Measurements from ENCODE around the gene ZBTB24. TPM values are rescaled to one million over a fixed set of nuclear protein-coding genes. Genes with fewer than 3 reads are reported as not detected.

ZBTB24 gene
- total RNA-seq, 1 donor from 2014 or later = 16.3 TPM

GRCh38 chr6:109453594-109454495, 29.2 kb downstream of the ZBTB24 start:
- no peak for FAIRE-seq
- peak in 1 of 2 donors; percentile 47 for DNase-seq (ENCODE audit: low spot score in 2 of 2)

DNA sequence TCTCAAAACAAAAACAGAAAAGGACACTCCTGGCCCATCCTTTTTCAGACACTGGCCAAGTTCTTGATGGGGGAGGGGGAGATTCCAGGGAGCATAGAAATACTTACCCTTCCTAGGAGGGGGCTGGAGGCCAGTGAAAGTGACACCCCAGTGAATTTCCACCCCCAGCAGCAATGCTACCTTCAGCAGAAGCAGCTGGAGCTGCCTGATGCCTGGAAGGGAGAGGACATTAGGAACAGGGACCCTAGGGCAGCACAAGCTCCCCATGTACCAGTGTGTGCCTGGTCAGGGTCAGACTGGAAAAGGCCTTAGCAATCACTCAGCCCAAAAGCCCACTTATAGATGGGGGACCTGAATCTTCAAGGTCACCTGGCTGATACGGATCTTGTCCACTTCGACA, 29.9 kb downstream of the ZBTB24 start:
- DNase-seq (ENCODE audit: low spot score in 2 of 2) = no peak
- FAIRE-seq = no peak

DNA sequence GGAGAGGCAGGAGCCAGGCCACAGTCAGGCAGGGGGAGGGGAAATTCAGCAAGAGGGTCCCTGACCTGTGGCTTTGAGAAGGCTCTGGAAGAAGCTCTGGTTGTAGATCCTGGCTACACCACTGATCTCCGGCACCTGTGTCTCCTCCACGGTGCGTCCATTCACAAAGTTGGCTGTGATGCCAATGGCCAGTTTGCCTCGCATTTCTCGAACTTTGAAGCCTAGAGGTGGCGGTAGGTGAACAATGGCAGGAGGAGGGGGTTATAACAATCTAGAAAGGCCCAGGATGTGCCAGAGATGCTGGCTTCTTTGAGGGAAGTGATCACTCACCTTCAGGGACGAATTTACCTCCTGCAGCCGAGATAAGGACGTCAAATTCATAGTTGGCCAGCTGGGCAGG, 30.8 kb downstream of the ZBTB24 start:
- FAIRE-seq = no peak

GRCh38 chr6:109451376-109451775, 31.6 kb downstream of the ZBTB24 start:
- FAIRE-seq = no peak

More for the DNA sequence above, 30.8 kb downstream of the ZBTB24 start:
- no peak for DNase-seq (ENCODE audit: low spot score in 2 of 2)

GRCh38 chr6:109450801-109451200, 32.2 kb downstream of the ZBTB24 start:
- FAIRE-seq (no peak), DNase-seq (ENCODE audit: low spot score in 2 of 2) (no peak)

More at GRCh38 chr6:109451376-109451775, 31.6 kb downstream of the ZBTB24 start:
- no peak for DNase-seq (ENCODE audit: low spot score in 2 of 2)

DNA sequence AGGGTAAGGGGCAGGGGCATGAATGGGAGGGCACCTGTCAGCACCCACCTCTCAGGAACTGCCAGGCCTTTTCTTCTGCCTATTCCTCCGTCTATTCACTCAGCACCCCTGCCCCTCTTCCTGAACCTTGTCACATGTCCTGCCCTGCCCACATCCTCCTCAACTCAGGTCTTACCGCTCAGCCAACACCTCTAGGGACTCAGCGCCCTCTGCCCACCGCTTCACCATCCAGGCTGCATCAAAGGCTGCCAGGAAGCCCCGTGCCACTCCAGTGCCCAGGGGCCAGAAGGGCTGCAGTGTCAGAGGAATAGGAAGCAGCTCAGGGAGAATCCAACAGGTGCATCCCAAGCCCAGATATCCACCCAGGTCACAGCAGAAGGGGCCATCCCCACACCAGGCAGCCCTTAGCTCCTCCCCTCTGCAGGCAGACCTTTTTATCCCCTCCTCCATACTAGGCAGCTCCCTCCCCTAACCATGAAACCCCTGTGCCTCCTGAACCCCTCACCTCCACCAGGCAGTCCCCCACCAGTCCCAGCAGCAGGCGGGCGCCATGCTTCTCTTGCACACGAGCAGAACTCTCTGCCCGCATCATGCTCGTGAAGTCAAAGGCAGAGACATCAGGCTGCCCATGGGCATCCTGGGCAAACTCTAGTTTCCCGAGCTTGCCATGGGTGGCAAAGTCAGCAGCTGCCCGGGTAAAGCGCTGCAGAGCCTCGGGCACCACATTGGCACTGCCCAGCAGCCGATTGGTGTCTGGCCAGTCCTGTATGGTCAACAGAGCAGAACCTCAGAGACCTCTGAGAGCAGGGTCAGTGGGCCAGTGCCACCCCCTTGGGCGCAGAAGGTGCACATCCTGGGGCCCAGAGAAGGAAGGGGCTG, 33.0 kb downstream of the ZBTB24 start:
- FAIRE-seq (no peak), DNase-seq (ENCODE audit: low spot score in 2 of 2) (no peak)

DNA sequence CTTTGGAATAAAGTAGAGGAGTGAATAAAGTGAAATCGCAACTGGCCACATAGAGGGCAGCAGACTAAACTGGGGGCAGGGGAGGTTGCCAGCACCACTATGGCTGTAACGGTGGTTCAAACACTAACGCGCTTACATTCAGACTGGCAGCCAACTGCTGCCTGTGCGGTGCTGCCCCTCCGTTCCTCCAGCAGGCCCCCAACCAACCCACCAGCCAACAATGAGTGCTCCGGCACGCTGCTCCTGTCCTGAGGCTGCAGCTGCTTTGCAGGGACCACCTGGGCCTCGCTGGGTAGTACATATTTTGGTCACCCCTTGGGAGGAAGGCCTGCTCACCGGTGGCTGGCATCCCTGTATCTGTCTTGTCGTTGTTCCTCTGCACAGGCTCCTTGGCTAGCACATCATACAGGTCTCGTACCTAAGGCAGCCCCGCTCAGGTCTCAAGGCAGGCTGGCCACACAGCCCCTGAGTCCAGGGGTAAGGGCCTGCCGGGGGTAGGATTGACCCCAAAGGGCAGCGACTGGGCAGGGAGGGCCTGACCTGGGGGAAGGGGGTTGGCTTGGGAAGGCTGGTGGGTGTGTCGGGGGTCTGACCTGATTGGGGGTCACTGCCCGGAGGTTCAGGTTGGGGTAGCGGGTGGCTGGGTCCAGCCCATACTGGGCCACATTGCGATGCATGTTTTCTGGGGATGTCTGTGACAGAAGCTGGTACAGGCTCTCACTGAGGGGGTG, 33.8 kb downstream of the ZBTB24 start:
- DNase-seq (ENCODE audit: low spot score in 2 of 2) (no peak), FAIRE-seq (no peak)

- no peak for FAIRE-seq
Observed at GRCh38 chr6:109448615-109449014, 34.4 kb downstream of the ZBTB24 start.

GRCh38 chr6:109447878-109448555, 35.0 kb downstream of the ZBTB24 start:
- DNase-seq (ENCODE audit: low spot score in 2 of 2) = no peak
- no peak for FAIRE-seq

More at GRCh38 chr6:109448615-109449014, 34.4 kb downstream of the ZBTB24 start:
- no peak for DNase-seq (ENCODE audit: low spot score in 2 of 2)

- DNase-seq (ENCODE audit: low spot score in 2 of 2) (no peak), FAIRE-seq (no peak)
Observed at GRCh38 chr6:109447087-109447486, 35.9 kb downstream of the ZBTB24 start.

DNA sequence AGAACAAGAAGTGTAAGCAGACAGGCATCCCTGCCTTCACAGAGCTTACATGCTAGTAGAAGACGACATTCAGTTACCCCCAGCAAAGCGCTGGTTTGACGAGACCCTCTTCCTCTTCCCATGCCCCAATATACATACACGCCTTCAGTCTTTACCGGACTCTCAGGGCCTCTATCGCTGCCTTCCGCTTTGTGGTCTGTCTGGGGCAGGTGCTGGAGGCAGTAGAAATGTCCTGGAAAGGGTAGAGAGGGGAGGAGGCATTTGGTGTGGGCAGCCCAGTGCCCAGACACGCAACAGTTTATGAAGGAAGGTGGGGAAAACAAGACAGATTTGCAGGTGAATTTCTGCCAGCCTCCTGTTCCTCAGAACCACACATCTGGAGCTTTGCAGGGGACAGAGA, 36.5 kb downstream of the ZBTB24 start:
- DNase-seq (ENCODE audit: low spot score in 2 of 2) = no peak
- FAIRE-seq = no peak

GRCh38 chr6:109446072-109446471, 36.9 kb downstream of the ZBTB24 start:
- FAIRE-seq (no peak), DNase-seq (ENCODE audit: low spot score in 2 of 2) (no peak)

- FAIRE-seq = no peak
Observed at GRCh38 chr6:109445382-109445781, 37.6 kb downstream of the ZBTB24 start.

DNA sequence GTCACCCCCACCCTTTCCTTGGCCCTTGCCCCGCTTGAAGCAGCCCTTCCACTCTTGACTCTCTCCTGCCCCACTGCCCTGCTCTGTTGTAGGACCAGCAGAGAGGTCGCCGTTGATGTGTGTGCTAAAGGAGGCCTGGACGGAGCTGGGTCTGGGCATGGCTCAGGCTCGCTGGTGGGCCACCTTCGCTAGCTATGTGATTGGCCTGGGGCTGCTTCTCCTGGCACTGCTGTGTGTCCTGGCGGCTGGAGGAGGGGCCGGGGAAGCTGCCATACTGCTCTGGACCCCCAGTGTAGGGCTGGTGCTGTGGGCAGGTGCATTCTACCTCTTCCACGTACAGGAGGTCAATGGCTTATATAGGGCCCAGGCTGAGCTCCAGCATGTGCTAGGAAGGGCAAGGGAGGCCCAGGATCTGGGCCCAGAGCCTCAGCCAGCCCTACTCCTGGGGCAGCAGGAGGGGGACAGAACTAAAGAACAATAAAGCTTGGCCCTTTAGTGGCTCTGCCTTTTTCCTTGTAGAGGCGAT, 39.5 kb downstream of the ZBTB24 start:
- FAIRE-seq (no peak), DNase-seq (ENCODE audit: low spot score in 2 of 2) (no peak)

More at GRCh38 chr6:109445382-109445781, 37.6 kb downstream of the ZBTB24 start:
- no peak for DNase-seq (ENCODE audit: low spot score in 2 of 2)

- DNase-seq (ENCODE audit: low spot score in 2 of 2) (no peak), FAIRE-seq (no peak)
Observed at GRCh38 chr6:109442393-109442924, 40.6 kb downstream of the ZBTB24 start.

- DNase-seq (ENCODE audit: low spot score in 2 of 2) (no peak), FAIRE-seq (no peak)
Observed at GRCh38 chr6:109441069-109441816, 41.8 kb downstream of the ZBTB24 start.

GRCh38 chr6:109440331-109441068, 42.5 kb downstream of the ZBTB24 start, which contains the start of the genes PPIL6 and SMPD2:
Gene PPIL6, minus strand, starts transcription at chr6:109440628. Its CDS starts 38 bp downstream, at chr6:109440590.
Gene SMPD2, plus strand, starts transcription at chr6:109440724. Its CDS starts 398 bp downstream, at chr6:109441122.
- no peak for FAIRE-seq
- DNase-seq (ENCODE audit: low spot score in 2 of 2) = peak; percentile 93 to 96

DNA sequence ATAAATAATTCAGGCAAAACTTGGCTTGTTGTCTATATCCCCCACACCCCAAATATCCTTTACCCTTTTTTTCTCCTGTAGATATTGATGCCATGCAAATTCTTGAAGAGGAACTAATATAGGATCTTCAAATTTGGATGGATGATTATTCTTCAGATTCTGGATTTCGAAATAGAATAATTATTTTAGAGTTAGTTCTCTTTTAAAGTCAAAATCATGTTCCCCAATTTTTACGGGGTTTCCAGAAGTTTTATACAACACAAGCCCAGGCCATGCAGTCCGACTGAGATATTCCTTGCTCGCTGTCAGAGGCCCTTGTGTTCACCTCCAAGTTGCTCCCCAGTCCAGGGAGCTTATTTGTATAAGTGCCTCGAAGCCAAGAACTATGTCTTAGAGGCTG, 47.0 kb downstream of the ZBTB24 start:
- no peak for FAIRE-seq
- no peak for DNase-seq (ENCODE audit: low spot score in 2 of 2)

All from frontal cortex (tissue), 4 donors.